Hematopoietic multipotent progenitor cell treated with erythropoietin and hydrocortisone succinate and interleukin-3 and kit ligand, for 4 days (in vitro differentiated cells): ENCODE data around the gene TEAD3.
"Not testable (repeated sequence)": the region's sequence is repeated elsewhere in the genome, so short reads cannot be mapped to it uniquely, and the experiment has no call there.

Experiments
- DNase-seq: peaks from one replicate; pipeline ENCODE4 v3.0.0-alpha.2; 2015

The TEAD3 gene

DNA sequence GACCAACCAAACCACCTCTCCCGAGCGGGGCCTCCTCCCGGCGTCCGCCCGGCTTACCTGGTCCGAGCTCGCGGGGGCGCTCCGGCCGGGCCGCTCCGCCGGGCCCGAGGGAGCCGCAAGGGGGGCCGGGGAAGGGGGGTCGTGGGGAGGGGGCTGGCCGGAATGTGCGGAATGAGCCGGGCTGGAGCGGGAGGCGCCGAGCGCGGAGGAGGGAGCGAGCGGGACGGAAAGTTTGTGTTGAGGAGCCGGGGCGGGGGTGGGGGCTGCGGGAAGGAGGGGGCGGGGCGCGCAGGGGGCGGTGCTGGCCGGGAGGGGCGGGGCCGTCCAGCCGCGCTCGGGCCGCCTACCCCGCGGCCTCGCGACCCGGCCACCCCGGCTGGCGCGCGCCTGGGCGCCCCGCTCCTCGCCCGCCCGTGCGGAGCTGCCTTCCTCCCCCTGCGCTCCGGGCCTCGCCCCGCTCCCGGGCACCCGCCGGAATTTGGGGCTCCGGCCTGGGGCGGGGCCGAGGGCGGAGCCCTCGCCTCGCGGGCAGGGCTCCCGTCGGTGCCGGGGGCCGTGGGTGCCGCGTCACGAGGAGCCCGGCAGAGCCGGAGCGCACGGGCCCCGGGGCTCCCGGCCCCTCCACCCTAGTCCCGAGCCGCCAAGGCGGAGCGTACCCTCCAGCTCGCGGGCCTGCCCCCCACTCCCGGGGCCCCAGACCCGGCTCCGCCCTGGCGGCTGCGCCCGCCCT is at the start of gene TEAD3:
Gene TEAD3, minus strand, starts transcription at position 239 of the 730 bp plus-strand sequence.
- peak; percentile 59 for DNase-seq

DNA sequence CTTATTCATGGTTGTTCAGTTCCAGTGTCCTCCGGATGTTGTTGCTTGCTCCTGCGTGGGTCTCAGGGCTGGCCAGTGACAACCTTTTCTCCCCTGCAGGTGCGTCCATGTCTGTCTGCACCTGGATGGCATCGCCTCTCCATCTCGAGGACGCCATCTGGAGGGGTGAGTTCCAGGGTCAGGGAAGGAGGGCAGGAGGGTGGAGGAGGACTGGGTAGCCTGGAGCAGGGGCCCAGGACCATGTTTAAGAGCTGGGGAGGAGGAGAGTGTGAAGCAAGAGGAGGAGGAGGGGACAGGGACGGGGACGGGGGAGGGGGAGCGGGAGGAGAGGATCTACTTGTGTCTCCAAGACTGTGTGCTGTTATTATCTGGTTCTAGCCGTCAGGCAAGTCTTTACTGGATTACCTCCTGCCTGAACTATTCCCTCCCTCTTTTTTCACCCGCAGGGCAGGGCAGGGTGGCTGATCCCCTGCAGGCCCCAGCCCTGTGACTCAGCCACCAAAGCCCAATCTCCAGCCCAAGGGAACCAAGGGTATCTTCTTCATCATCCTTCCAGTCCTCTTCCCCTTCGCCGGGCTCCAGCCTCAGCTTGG is 48.0 kb upstream of the TEAD3 start:
- no peak for DNase-seq

DNA sequence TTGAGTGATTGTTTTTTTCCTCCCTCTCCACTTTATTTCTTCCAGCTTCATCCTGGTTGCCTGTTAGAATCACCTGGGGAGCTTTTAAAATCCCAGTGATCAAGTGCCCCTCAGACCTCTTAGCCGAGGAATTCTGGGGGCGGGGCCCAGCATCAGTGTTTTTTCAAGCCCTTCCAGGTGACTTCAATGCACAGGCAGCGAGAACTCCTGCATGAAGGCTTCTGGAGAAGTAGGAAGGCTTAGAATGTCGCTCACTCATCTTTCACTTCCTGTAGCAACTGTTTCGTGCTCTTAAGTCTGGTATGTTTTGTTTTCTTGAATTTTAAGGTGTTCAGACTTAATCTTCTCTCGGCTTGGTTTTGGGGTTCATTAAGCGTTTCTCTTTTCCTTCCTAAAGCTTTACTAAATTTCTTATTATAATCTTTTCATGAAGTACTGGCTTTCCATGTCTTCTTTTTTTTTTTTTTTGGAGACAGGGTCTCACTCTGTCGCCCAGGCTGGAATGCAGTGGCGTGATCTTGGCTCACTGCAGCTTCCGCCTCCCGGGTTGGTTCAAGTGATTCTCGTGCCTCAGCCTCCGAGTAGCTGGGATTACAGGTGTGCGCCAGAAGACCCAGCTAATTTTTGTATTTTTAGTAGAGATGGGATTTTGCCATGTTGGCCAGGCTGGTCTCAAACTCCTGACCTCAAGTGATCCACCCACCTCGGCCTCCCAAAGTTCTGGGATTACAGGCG is 46.7 kb upstream of the TEAD3 start:
- no peak for DNase-seq

DNA sequence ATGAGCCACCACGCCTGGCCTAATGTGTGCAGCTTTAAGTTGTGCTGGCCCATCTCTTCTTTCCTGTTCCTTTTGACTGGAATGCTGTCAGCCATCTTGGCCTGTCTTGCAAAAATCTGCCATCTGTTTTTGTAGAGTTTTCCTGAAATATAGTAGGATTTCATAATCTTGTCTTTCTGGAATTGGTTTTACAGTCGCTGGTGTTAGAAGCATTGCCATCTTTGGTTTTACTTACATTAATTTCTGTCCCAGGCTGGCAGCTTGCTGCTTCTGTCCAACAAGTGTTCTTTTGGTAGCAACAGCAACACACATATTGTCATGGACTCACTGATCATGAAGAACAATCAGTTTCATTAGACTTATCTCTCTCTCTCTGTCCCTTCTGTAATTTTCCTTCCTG is 45.0 kb upstream of the TEAD3 start:
- DNase-seq: no peak

DNA sequence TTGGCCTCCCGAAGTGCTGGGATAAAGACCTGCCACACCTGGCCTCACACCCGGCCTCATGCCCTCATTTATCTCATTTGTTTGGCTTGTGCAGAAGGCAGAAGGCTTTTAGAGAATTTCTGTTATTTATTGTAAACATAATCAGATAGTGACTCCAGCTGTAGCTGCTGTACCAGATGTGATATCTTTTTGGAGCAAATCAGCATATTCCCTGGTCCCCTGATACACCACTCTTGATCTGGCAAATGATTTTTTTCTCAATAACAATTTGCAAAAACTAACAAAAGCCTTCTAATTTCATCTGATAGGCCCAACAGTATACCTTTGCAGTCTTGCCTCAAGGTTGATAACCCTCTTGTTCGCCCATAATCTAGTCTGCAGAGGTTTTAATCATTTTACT is 42.3 kb upstream of the TEAD3 start:
- DNase-seq: no peak

DNA sequence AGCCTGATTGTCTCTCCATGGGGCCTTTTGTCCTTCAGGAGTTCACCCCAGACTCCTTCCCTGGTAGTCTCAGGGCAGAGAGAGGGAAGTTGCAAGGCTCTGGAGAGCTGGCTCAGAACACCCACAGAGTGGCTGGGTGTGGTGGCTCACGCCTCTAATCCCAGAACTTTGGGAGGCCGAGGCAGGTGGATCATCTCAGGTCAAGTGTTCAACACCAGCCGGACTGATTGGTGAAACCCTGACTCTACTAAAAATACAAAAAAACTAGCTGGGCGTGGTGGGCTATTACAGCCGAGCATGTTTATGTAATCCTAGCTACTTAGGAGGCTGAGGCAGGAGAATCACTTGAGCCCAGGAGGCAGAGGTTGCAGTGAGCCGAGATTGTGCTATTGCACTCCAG is 39.0 kb upstream of the TEAD3 start:
- not testable (repeated sequence) for DNase-seq

DNA sequence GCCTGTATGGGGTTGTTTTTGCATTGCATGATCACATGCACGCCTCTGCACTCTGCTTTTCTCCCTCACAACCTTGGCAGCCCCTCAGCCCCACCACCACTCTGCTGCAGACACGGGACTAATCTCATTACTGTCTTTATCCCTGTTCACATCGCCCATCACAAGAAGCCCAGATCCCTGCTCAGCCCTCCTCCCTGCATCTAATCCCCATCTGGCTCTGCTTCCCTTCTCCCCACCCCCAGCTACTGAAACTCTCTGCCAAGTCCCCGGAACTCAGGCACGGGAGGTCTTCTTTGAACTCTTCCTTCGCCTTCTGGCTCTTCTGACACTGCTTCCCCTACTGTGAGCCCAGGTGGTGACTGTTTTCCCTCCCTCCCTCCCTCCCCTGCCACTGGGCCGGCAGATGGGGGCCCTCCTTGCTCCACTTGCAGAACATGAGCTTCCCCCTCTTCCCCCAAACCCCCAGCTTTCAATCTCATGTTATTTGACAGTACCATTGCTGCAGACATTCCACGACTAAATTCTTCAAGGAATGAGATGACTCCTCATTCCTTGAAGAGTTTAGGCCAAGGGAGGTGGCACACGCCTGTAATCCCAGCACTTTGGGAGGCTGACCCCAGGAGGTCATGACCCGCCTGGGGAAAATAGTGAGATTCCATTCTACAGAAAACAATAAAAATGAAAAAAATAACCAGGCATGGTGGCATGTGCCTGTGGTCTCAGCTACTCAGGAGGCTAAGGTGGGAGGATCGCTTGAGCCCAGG is 37.7 kb upstream of the TEAD3 start:
- no peak for DNase-seq

DNA sequence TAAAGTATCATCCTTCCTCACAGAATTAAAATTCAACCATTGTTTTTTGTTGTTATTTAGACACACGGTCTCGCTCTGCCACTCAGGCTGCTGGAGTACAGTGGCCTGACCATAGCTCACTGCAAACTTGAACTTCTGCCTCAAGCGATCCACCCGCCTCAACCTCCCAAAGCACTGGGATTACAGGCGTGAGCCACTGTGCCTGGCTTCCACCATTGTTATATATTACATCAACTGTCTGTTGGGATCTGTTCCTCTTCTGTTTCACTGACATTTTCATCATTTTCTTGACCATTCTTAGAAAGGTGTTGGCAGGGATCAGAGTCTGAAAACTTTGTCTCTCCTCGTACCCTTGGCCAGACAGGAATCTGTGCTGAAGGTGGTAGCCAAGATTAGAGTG is 37.1 kb upstream of the TEAD3 start:
- DNase-seq: no peak

DNA sequence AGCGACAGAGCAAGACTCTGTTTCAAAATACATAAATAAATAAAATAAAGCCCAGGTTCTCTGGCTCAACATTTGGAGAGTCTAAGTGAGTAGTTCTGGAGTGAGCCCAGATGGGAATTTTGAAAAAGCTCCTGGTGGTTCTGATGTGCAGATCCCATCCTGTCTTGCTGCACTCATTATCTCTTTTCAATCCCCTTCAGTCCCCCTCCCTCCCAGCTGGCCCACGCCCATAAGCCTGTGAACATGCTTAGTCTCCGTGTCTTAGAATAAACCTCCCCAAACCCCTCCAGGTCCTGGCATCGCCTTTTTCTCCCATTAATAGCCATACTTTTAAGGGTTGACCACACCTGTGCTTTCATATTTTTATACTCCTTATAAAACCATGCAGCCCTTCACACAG is 35.2 kb upstream of the TEAD3 start:
- DNase-seq: no peak

DNA sequence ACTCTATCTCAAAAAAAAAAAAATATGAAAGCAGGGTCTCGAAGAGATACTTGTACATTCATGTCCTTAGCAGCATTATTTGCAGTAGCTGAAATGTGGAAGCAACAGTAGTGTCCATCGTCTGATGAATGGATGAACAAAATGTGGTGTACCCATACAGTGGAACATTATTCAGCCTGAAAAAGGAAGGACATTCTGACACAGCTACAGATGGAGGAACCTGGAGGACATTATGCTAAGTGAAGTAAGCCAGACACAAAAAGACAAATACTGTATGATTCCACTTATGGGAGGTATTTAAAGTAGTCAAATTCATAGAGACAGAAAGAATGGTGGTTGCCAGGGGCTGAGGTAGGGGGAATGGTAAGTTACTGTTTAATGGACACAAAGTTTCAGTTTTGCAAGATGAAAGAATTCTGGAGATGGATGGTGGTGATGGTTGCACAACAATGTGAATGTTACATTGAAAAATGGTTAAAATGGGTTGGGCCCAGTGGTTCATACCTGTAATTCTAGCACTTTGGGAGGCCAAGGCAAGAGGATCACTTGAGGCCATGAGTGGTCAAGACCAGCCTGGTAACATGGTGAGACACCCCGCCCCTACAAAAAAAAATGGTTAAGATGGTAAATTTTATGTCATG is 27.6 kb upstream of the TEAD3 start:
- no peak for DNase-seq

DNA sequence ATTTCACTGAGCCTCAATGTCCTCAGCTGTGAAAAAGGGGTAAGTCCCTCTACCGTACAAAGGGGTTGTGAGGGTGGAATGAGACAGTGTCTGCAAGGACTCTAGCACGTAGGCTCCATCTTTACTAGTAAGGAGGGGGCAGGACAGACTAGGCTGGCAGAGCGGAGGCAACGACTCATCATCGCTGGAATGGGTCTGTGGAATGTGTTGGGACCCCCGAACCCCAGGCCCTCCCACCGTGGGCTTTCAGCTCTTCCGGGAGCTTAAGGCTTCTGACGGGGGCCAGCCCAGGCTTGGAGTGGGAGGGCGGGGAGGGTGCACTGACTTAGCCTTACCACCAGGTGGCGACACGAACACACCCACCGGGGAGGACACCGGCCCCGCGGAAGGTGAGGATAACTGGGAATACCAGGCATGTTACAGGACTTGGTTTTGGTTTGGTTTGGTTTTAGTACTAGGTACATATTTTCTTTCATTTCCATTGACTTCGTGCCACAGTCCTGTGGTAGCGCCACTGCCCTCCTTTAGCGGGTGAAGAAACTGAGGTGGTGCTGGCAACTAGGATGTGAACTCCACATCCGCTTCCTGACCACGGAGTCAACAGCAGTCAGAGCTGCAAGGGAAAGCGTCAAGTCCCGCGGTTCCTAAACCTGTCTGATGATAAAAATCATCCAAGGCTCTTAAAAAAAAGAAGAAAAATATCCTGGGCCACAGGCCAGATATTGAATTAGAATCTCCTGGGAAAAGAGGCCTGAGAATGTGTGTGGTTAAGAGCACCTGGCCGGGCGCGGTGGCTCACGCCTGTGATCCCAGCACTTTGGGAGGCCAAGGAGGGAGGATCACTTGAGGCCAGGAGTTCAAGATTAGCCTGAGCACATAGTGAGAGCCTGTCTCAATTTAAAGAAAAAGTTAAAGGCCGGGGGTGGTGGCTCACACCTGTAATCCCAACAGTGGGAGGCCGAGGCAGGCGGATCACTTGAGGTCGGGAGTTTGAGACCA is 26.1 kb upstream of the TEAD3 start:
- peak; percentile 76 for DNase-seq

DNA sequence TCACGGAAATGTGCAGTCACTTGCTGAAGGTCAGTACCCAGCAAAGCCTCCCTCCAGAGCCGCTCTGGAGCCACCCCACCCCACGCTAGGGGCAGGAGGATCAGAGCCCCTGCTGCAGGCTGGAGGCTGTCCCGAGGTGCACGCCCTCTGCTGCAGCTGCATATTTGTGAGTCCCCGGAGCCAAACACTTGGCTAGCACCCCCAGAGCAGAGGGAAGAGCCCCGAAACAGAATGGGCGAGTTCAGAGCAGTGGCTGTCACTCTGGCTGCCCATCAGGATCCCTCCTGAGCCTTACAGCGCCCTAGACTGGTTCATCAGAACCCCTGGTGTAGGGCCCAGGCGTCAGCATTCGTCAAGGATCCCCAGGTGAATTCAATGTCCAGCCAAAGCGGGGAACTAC is 25.3 kb upstream of the TEAD3 start:
- DNase-seq: no peak

DNA sequence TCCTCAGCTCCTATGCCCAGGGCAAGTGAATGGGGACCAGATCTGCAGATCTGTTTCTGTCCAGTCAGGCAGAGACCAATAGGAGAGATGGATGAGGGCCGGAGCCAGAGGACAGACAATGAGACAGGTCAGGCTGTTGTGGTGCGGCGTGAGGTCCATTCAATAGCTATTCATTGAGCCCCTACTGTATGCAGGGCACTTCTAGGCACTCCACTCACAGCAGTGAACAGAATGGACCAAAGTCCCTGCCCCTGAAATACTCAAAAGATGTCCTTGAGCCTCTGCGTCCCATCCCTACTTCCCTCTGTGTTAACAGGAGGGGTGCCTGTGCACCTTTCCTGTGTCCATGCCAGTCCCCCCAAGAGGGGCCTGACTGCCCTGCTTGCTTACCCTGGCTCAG is 24.4 kb upstream of the TEAD3 start:
- DNase-seq: no peak

DNA sequence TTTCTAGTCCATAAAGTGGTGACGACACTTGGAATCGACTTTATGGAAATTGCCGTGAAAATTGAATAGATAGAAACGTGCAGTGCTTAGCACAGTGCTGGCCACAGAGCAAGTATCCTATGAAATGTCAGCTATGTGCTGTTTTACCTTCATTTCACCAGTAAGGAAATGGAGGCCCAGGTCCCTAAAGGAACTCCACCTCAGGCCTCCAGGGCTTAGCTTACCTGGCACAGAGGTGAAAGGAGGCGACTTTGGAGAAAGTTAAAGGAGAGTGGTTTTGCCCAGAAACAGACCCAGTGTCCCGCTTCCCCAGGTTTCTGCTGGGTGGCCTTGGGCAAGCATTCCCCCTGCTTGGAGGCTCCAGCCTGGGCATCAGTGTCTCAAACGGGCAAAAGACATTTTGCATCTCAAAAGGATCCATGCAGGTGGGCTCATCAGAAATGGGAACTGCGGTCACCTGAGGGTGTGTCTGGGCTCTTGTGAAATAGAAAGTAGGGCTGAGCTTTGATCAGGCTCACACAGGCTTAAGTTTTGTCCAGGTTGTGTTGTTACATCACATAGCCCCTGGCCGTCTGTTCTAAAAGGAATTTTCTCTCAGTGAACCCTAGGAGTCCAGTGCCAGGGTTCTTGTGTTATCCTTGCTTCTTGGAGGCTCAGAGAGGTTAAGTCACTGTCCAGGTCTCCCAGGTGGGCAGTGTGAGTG is 22.6 kb upstream of the TEAD3 start:
- DNase-seq: no peak

DNA sequence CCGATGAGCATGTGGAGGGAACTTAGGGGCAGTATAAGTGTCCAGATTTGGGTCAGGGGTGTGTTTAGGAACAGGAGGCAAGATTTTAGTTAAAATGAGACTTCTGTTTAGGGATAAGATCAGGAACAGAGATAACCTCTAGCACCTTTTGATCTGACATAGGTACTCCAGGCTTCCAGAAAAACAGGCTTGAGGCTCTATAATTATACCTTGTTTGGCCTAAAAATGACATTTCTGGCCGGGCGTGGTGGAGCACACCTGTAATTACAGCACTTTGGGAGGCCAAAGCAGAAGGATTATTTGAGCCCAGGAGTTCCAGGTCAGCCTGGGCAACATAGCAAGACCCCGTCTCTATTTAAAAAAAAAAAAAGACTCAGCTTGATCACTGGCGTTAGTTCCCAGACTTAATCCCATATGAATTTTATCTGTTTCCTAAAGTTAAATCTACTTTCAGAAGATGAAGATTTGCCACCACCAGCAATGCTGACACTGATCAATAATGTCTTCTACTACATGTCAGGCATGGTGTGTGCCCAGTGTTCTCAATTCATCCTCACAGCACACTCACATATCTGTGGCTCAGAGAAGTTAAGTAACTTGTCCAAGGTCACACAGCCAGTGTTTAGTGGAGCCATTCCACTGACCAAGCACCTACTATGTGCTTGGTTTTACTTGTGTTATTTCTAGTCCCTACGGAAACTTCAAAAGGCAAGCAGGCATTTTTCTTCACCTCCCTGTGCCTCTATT is 21.9 kb upstream of the TEAD3 start:
- no peak for DNase-seq

DNA sequence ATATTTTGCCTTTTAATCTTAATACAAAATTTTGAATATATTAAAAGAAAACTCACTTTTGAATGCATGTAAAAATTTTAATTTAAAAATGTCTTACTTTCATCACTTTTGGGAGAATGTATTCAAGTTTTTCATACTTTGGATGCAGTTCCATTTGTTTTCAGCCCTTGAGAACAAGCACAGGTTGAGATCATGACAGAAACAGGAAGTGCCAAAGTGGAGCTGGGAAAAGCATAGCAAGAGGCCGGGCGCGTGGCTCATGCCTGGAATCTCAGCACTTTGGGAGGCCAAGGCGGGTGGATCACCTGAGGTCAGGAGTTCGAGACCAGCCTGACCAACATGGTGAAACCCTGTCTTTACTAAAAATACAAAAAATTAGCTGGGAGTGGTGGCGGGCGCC is 21.1 kb upstream of the TEAD3 start:
- DNase-seq: not testable (repeated sequence)

DNA sequence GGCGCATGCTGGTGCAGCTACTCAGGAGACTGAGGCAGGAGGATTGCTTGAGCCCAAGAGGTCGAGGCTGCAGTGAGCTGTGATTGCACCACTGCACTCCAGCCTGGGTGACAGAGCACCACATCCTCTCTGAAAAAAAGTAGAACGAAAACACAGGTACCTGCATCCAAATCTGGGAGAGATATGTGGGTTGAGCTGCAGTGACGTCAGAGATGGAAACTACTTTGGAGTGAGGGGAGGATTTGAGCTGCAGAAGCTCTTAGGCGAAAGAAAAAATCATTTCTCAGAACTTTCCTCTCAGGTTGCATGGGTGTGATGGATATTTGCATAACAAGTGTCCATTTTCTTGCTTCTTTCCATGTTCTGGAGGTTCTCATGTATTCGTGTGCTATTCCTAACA is 19.8 kb upstream of the TEAD3 start:
- DNase-seq: no peak

DNA sequence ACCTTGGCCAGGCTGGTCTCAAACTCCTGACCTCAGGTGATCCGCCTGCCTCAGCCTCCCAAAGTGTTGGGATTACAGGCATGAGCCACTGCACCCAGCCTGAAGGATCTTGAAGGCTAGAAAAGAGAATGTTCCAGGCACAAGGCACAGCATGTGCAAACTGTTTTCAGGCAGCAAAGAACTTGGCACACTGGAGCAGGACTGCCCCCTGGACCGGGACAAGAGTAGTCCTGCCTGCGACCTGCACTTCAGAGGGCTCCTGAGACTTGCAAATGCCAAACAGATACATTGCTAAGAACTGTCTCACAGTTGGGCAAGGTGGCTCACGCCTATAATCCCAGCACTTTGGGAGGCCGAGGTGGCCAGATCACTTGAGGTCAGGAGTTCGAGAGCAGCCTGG is 19.1 kb upstream of the TEAD3 start:
- not testable (repeated sequence) for DNase-seq

DNA sequence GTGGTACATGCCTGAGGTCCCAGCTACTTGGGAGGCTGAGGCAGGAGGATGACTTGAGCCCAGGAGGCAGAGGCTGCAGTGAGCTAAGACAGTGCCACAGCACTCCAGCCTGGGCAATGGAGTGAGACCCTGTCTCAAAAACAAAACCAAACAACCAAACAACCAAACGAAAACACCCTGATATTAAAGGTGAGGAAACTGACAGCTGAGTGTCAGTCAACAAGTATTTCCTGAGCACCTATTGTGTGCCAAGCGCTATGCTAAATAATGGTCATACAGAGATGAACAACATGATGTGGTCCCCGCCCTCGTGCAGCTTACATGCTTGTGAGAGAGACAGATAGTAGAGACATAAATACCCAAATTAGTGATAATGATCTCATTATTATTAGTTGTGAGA is 17.7 kb upstream of the TEAD3 start:
- DNase-seq: no peak

DNA sequence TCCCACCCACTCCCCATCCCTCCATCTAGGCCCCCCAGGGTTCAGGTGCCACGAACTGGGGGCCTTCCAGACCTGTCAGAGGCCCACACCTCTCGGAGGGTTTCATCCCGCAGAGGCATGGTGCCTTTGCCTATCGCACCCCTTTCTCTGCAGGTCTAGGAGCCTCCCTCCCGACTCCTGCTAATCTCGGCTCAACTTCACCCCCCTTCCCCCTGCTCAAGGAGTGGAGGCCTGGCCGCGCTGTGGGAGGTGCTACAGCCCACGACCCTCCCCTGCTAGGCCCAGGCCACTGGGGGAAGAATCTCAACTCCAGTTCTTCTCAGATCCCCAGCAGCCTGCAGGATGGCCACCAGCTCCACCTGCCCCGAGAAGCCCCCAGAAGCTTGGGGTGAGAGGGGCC is 15.9 kb upstream of the TEAD3 start, which contains the start of gene TULP1:
Gene TULP1, minus strand, starts transcription at position 157 of the 400 bp plus-strand sequence. Its CDS starts 38 bp downstream, at position 119.
- DNase-seq: no peak
